ENCODE results near the gene ANKRD33B. TPM values are rescaled to one million over a fixed set of nuclear protein-coding genes. Genes with fewer than 3 reads are reported as not detected.

Gene ANKRD33B
- total RNA-seq, 1 experiment from 2014 or later, result not detected

- no peak for DNase-seq (ENCODE audit: low spot score)
These were observed 128.2 kb downstream of the ANKRD33B start for GRCh38 chr5:10691826-10692785.

- peak; percentile 87 for DNase-seq (ENCODE audit: low spot score)
These were observed 131.3 kb downstream of the ANKRD33B start for GRCh38 chr5:10695055-10695649.

GRCh38 chr5:10695759-10696543 is 132.1 kb downstream of the ANKRD33B start:
- no peak for DNase-seq (ENCODE audit: low spot score)

- DNase-seq (ENCODE audit: low spot score), result no peak
These were observed 135.5 kb downstream of the ANKRD33B start for GRCh38 chr5:10699281-10699874.

DNA sequence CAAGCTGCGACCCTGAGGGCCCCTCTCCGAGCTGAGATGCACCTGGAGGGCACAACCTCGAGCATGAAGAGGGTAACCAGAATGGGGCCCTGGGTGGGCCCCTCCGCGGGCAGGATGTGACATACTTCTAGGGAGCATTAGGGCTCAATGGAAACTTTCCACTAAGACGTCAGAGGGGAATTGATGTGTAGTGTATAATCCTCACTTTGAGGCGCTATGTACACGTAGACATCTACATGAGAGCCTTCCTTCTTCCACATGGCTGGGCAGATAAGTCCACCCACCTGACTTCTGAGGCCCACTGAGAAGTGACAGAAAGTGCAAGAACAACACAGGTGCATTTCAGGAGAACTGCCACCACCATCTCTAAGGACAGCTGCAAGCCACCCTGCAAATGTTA is 136.1 kb downstream of the ANKRD33B start:
- DNase-seq (ENCODE audit: low spot score), result no peak

DNA sequence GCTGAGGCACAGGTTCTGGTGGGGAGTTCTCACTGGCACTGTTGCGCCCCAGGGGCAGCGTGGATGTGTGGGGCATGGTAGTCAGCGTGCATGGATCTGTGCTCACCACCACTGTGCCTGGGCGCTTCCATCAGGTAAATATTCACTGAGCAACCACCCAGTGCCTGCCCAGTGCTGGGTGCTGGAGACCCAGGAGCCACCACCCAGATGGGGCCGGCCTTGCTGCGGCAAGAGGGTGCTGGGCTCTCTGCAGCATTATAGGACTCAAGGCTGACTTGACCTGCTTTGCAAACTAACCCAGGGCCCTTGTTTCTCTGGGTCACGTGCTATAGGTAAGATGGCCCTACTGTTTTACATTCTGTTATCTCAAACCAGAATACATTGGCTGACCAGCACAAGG is 136.6 kb downstream of the ANKRD33B start:
- DNase-seq (ENCODE audit: low spot score), result no peak

GRCh38 chr5:10701567-10702039 is 137.7 kb downstream of the ANKRD33B start:
- peak; percentile 76 for DNase-seq (ENCODE audit: low spot score)

DNA sequence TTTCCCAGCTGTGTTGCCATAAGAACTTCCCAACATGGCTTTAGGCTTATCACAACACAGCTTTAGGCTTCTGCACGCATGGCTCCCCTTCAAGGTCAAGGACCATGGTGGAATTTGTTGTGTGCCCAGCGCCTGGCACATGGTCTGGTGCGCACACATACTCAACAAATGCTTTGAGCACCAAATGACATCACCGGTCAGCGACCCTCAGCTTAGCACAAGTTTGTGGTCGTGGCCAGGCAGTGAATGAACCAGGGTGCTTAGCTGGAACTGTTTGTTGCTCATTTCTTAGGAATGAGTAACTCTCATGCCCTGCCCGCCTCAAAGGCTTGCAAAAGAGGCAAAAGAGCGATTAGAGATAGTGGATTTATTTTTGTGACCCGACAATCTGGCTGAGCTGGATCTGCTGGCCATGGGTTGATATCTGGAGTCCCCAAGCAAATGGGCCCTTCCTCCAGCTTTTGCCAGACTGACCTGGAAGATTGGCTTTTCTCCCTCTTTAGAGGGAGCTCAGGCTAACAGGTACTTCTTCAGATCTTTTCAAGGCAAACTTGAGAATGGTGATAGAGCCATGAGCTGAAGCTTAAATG is 138.3 kb downstream of the ANKRD33B start:
- DNase-seq (ENCODE audit: low spot score), result peak; percentile 60

DNA sequence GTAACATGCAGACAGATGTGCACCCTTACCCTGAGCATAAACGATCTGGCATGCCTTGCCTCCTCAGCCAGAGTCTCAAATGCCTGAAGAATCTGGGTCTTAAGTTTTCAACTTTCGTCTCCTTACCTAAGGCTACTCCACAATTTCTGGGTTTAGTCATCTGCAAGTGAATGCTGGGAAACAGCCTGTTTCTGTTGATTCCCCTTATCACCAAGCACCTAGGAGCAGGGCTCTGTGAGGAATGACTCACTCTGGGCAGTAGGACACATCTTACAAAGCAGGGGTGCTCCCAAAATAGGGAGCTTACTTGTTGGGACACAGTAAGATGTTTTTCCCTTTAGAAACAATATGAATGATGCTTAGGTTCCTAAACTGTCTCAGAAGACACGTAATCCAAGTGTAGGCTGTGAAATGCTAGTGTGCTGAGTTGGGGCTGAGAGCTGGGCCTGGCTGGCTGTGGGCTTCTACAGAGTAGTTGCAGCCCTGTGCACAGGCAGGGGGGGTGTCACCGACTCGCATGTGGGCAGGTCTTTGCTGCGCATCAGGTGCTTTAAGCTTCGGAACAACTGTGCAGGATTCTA is 139.1 kb downstream of the ANKRD33B start:
- no peak for DNase-seq (ENCODE audit: low spot score)

DNA sequence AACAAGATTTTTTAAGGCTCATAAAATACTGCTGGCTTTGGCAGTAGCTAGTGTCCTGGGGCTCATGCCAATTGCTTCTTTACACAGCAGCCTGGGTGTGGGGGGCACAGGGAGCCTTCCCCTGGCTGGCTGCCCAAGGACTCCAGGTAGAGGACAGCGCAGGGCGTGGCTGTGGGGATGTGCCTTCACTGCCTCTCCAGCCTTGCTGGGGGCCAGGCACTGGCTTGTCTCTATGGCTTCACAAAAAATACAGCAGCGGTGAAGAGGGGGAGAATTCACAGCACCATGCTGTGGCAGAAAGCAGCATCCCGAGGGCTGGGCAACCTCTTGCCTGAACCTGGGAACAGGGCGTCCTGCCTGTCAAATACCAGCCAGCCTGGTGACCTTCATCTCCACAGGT is 139.8 kb downstream of the ANKRD33B start:
- DNase-seq (ENCODE audit: low spot score), result peak; percentile 37

GRCh38 chr5:10704949-10705621 is 141.2 kb downstream of the ANKRD33B start:
- DNase-seq (ENCODE audit: low spot score), result peak; percentile 74

DNA sequence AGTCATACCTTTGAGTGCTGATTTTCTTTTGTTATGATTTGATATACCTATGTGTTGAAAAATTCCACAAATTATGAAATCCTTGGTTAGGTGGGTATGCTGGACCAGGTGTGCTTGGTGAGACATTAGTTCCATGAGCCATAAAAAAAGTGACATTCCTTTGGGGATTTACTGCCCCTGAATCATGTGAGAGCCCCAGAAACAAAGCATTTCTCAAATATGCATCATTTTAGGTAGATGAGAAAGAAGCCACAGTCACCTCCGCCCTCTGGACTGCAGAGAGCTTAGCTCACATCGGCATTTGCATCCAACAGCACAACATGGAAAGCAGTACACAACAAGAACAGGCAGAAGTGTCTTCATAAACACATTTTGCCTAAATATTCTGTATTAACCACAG is 141.9 kb downstream of the ANKRD33B start:
- DNase-seq (ENCODE audit: low spot score), result no peak

GRCh38 chr5:10706326-10706725 is 142.5 kb downstream of the ANKRD33B start:
- DNase-seq (ENCODE audit: low spot score), result no peak

Small RNA genes within 50 kb of the gene (small RNA-seq; reads per million reads assigned to genes)
- gene AC012629.4, result not detected
- gene AC112200.1, result not detected

Other genes with a start within 250 kb of the ANKRD33B start
- gene MARCHF6, start 210.4 kb upstream of the ANKRD33B start, total RNA-seq (2014; rRNA removed; shearing (Covaris generic)), result 83.0 and 107 TPM in 2 replicates
- not detected in 2 replicates for gene ROPN1L, start 122.2 kb upstream of the ANKRD33B start, total RNA-seq (2014; rRNA removed; shearing (Covaris generic))
- gene DAP, start 197.2 kb downstream of the ANKRD33B start, total RNA-seq (2014; rRNA removed; shearing (Covaris generic)), result 45.9 and 54.2 TPM in 2 replicates

Data from HT-29 (cell line).